NCI-H1092 treated with DMSO at 0.1 percent for 48 hours (cell line): ENCODE results near the gene LTBP1.
"Not testable (repeated sequence)": the region's sequence is repeated elsewhere in the genome, so short reads cannot be mapped to it uniquely, and the experiment has no call there.

Experiments used
- DNase-seq: peaks from one replicate; lab custom pipeline; 2025; lab: John Stamatoyannopoulos, UW

Gene LTBP1

GRCh38 chr2:33139949-33140348 is 193.2 kb downstream of the LTBP1 start:
- DNase-seq, result no peak

DNA sequence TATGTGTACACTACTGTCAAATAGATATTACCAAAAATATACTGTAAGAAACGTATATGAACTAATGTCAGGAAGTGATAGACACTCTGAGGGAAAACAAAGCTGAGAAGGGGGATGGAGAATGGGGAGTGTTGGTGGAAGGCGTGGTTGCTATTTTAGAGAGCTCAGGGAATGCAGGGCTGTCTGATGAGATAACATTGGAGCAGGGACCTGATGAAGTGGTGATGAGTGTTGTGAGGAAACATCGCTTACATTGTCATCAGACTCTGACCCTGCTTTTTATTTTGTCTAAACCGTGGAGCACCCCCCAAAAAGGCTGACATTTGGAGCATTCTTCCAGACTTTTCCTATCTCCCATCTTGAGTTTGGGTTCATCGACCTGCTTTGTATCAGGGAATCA is 194.7 kb downstream of the LTBP1 start:
- DNase-seq, result no peak

DNA sequence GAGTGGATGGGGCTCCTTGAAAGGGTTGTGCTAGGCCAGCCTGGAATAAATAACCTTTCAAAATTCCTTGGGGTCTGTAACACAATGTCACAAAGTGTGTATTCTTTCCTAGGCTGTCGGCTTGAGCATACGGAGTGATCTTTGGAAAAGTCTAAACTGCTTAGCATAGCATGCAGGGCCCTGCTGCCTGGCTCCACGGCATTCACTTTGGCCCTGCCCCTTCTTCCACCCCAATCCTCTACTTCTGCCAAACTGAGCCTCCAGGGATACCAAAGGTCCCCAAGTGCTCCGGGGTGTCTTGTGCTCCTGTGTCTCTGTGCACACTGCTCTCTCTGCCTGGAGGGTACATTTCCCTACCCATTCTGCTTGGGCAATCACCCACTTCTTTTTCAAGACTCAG is 196.1 kb downstream of the LTBP1 start:
- no peak for DNase-seq

GRCh38 chr2:33144243-33144642 is 197.5 kb downstream of the LTBP1 start:
- no peak for DNase-seq

- DNase-seq, result no peak
Observed at GRCh38 chr2:33145459-33145858, 198.7 kb downstream of the LTBP1 start.

GRCh38 chr2:33146102-33146501 is 199.3 kb downstream of the LTBP1 start:
- no peak for DNase-seq

DNA sequence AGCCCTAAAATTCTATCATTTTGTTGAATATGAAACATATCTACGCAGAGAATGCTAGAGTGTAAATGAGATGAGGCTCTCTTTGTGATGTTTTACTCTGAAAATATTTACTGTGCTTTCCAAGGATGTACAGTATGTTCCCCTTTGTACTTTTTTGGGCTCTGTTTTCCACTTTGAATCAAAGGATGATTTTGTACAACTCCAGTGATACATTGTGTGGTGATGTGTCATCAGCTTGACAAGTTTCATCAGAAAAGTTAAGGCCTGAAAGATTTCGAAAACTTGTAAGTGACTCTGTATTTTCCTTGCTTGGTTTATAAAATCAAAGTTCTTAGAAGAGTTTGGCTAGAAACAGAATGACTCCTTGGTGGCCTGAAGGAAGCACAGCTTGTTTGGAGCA is 206.3 kb downstream of the LTBP1 start:
- no peak for DNase-seq

DNA sequence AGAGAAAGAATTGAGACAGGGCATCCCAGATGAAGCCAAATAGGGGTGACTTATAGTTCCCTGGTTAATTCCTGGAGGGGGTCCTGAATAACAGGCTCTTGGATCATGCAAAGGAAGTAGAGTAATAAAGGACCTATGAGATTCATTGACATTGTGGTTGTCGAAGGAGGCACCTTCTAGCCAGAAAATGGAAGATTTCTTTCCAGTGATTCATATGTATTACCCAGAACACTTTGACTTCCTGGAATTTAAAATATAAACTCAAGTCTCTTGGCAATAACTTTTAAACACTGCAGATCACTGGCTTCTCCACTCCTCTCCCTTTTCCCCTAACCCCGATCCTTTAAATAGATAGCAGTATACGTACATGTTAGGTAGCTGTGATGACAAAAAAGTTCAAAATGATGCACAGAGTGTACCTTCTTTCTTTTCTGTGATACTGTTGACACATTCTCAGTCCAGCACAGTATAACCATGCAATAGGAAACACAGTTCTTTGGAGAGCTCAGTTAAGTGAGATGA is 211.8 kb downstream of the LTBP1 start:
- no peak for DNase-seq

- DNase-seq, result no peak
Observed at GRCh38 chr2:33160191-33160590, 213.4 kb downstream of the LTBP1 start.

DNA sequence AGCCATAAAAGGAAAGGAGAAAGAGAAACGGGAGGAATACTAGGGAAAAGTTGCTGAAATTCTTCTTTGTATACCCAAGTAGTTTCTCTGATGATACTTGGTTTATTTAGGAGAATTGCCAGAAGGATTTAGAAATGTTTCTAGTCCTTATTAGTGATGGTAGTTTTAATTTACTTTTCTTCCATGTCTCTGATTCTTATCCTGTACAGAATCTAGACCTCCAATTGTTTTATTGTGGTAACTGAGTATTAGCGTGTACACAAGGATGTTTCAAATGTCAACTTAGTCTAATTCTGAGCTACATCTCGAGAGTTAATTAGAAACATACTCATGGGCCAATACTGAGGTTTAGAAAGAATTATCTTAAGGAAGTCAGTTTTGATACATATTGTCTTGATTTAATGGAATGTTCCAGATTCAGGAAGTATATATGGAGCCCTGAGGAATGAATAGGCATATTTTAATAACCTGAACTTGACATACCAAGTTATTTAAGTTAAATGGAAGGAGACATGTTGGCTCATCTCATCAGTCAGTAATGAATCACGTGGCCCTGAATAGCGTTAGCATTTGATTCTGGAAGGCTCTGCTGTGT is 219.6 kb downstream of the LTBP1 start:
- no peak for DNase-seq

GRCh38 chr2:33167622-33168245 is 221.0 kb downstream of the LTBP1 start:
- DNase-seq, result no peak

- no peak for DNase-seq
Observed at GRCh38 chr2:33168425-33168824, 221.7 kb downstream of the LTBP1 start.

GRCh38 chr2:33168922-33169321 is 222.2 kb downstream of the LTBP1 start:
- no peak for DNase-seq

DNA sequence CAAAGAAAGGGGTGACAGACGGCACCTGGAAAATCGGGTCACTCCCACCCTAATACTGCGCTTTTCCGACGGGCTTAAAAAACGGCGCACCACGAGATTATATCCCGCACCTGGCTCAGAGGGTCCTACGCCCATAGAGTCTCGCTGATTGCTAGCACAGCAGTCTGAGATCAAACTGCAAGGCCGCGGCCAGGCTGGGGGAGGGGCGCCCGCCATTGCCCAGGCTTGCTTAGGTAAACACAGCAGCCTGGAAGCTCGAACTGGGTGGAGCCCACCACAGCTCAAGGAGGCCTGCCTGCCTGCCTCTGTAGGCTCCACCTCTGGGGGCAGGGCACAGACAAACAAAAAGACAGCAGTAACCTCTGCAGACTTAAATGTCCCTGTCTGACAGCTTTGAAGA is 223.5 kb downstream of the LTBP1 start:
- DNase-seq, result not testable (repeated sequence)

DNA sequence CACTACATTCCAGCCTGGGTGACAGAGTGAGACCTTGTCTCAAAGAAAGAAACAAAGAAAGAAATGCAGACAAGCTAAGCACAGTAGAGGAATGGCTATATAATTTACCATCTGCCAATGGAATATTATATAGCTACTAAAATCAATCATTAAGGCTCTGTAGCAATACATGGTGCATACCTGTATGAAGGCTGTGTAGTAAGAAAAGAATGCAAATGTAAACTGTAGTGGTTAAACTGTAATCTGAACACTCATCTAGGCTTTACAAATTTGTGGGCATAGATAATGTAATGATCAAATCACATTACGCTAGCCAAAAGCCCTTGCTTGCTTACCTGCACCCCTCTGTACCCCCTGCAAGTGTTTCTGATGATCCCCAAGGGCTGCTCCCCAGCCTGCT is 230.9 kb downstream of the LTBP1 start:
- no peak for DNase-seq

DNA sequence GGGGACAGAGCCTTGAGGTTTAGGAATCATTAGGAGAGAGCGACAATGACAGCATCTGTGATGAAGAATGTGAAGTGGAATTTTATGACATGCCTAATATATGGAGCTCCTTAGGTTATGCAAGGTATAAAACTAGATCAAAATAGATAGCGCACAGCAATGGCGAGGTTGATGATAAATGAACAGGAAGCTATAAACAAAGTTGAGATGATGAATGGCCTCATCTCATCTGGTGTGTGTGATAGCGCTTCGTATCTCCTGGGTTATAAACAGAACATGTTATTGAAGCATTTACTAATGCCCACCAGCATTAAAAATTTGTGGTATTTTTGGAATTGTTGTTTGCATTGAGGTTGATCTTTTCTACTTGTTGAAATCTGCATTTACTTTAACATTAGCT is 231.5 kb downstream of the LTBP1 start:
- DNase-seq, result no peak

GRCh38 chr2:33180915-33181314 is 234.2 kb downstream of the LTBP1 start:
- no peak for DNase-seq

DNA sequence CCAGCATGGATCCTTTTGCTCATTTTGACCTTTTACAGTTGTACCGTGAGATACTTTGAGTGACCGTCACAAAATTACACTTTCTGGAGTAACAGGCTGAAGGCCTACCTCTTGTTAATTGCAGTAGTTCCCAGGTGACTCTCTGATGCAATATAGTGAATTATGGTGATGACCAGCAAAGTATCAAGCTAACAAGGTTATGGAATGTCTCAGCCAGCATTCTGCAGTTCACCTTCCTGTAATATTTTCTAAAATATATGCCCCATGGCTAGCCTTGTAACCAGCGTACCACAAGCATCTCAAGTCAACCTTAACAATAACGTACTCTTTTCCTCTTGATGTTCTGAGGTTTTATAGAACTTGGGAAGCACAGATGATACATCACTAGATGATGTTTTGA is 234.7 kb downstream of the LTBP1 start:
- DNase-seq, result no peak

DNA sequence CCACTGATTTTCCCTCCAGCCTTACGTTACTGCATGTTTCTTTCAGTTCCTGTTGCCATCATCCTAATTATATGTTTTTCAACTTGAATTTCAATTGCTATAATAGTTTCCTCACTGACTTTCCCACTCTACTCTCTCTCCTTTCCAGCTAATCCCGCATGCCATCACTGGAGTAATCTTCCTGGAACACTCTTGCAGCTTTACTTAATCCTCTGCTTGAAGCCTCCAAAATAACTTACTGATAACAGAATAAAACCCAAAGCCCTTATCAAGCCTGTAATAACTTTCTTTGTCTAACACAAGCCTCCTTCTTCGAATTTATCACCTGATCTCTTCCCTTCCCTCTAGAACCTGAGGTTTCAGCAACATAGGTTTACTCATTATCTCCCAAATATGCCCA is 237.3 kb downstream of the LTBP1 start:
- DNase-seq, result no peak

DNA sequence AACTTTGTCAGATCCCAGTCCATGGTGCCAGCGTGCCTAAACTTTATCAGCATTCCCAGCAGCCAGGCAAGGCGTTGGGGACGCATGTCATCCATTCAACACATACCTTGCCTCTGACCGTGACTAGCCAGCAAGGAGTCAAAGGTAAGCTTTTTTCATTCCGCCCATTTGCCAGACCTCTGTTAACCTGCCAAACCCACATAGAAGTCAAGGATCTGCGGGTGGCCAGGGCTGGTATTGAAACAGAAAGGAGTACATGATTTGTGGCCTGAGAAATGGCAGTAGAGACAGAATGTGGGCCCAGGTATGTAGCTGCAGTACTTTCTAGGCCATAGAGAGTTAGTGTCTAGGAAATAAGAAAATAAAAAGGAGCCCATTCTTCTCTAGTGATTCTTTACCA is 240.2 kb downstream of the LTBP1 start:
- DNase-seq, result no peak

DNA sequence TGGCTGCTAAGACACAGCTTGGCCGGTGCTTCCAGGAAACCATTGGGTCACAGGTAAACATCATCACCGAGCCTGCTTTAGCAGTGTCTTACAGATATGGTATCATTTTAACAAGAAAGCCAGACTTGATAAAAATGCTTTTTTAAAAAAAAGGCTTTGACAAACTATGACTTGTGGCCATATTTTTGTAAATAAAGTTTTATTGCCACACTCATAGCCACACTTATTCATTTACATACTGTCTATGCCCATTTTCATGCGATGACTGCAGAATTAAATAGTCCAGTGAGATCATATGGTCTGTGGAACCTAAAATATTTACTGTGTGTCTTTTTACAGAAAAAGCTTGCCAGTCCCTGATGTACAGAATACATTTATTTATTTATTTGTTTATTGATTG is 242.0 kb downstream of the LTBP1 start:
- no peak for DNase-seq

DNA sequence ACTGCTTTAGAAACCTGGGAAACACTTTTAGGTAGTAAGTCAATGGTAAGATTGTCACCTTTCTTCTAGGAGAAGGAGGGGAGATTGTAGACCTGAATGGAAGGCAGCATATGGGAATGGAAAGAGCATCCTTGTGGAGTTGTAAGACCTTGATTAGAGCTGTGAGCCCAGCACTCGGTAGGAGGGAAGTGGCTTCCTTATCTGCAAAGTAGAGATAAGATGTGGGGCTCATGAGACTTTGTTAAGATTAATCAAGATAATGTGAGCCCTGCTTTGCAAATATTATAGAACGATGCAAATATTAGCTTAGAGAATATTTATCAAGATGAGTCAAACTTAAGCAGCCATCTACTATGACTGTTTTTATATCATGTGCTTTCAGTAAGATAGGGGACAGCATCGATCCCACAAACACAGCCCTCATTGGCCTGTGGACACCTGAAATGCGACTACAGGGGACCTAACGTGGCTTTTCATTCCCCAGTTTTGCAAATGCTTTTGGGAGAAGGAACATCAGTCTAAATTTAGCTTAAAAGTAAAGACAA is 243.7 kb downstream of the LTBP1 start:
- no peak for DNase-seq

DNA sequence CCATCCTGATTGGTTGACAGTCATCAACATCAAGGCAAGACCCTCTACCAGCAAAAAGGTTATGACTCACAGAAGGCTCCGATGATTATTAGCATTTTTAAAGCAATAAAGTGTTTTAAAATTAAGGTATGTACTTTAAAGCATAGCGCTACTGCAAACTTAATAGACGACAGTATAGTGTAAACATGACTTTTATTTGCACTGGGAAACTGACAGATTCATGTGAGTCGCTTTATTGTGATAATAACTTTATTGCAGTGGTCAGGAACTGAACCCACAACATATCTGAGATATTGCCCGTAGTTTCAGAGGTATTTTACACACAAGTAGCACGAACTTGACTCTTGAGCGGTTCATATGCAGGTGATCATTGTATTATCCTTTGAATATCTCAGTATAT is 249.1 kb downstream of the LTBP1 start:
- DNase-seq, result no peak

DNA sequence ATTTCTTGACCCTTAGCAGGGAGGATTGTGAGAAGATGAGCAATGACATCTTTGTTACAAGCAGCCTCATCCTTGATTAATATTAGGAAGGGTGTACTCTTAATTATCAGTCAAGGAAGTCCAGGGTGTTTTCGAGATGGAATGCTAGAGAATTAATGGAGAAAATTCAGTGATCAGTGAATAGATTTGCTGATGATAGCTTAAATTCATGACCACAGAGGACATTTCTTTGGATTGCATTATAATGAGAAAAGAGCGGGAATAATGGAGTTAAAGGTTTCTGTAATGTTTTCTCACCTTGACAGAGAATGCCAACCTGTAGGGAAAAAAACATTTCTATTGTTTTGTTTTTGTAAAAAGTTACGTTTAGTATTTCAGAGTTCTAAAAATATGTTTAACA is 249.9 kb downstream of the LTBP1 start:
- no peak for DNase-seq
